Measurements from ENCODE around the gene TIMP2. TPM values are rescaled to one million over a fixed set of nuclear protein-coding genes. Genes with fewer than 3 reads are reported as not detected.

Gene TIMP2
- total RNA-seq, 1 experiment from 2014 or later = 64.8 TPM

DNA sequence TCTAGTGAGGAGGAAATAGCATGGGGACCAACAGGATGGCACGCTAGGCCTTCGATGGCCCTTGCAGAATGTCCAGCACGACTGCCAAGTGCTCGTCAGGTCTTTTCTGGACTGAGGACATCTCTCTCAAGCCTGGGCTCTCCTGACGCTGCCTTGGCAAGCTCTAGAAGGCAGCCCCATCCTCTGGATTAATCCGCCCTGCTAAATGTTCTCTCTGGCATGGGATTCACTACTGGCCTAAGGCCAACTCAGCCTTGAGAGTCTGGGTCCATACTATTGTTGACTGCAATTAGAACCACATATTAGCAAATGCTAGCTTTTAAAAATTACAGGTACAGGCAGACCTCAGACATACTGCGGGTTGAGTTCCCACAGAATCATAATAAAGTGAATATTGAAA is 19.6 kb downstream of the TIMP2 start:
- CTCF ChIA-PET = no interaction called here
- BruUV-seq (replicated peaks) = no TSS peak

More for the DNA sequence above, 19.6 kb downstream of the TIMP2 start:
- Histone ChIP-seq H3K27ac (ENCODE audit: low read depth, low read length) (no peak overlapping the region), H3K79me2 (ENCODE audit: insufficient read depth, low read length) (peaks cover 2% of the 10 kb centered on the region; the same call in 1 of the 2 replicates), H3K4me2 (ENCODE audit: low read length) (no peak overlapping the region), H4K20me1 (ENCODE audit: insufficient read depth) (no peaks in the 10 kb centered on the region), H3K27me3 (ENCODE audit: insufficient read depth, low read length) (no peaks in the 10 kb centered on the region), H3K4me1 (ENCODE audit: control insufficient read depth in 1 of 2, insufficient read depth in 2 of 2, low read length in 2 of 2) (peaks cover 0 to 6% of the 10 kb centered on the region in 2 experiments; a peak in 1 of 4 replicates), H2AFZ (ENCODE audit: low read depth, low read length, poor library complexity, severe bottlenecking) (no peak overlapping the region), H3K36me3 (ENCODE audit: control insufficient read depth in 1 of 2, insufficient read depth in 2 of 2, low read length in 2 of 2) (no peaks in the 10 kb centered on the region), H3K9ac (ENCODE audit: low read length) (no peak overlapping the region), H3K4me3 (replicated peaks in 1 of 2; ENCODE audit: low read depth in 1 of 2, low read length in 2 of 2) (no peak overlapping the region), H3K9me3 (ENCODE audit: control insufficient read depth in 1 of 2, insufficient read depth in 1 of 2, low read depth in 1 of 2, low read length in 2 of 2) (no peaks in the 10 kb centered on the region), H3K9me2 (ENCODE audit: insufficient read depth) (no peaks in the 10 kb centered on the region)
- ATAC-seq (no peak), DNase-seq (ENCODE audit: low read depth, low spot score) (no peak)
- ChIA-PET POLR2A (no interaction called here), RAD21 (ENCODE audit: low non-redundant PET in 1 of 2, low total read pairs in 2 of 2, uncharacterized antibody in 2 of 2, unreplicated experiment in 2 of 2) (no interaction called here)
- intact Hi-C loops (cut with micrococcal nuclease) = no loop called here
- TF ChIP-seq SP1 (IDR thresholded peaks at IDR 0.05; ENCODE audit: low read depth) (no peak), ELF1 (IDR thresholded peaks at IDR 0.05; ENCODE audit: borderline replicate concordance, low read depth) (no peak), EGR1 (IDR thresholded peaks at IDR 0.05; ENCODE audit: low read depth) (no peak), EZH2 (IDR thresholded peaks at IDR 0.05) (no peak), POLR2A (IDR thresholded peaks at IDR 0.05; ENCODE audit: borderline replicate concordance, extremely low read depth, insufficient read depth, insufficient read length) (no peak), ZFX (IDR thresholded peaks at IDR 0.05) (no peak), EZH2phosphoT487 (IDR thresholded peaks at IDR 0.05; ENCODE audit: borderline replicate concordance) (no peak), SRF (IDR thresholded peaks at IDR 0.05; ENCODE audit: low read depth) (no peak), YY1 (IDR thresholded peaks at IDR 0.05; ENCODE audit: extremely low read depth, insufficient replicate concordance, low read depth, low read length) (no peak), POLR2AphosphoS5 (IDR thresholded peaks at IDR 0.05; ENCODE audit: low read depth, low read length) (no peak), CEBPB (IDR thresholded peaks at IDR 0.05; ENCODE audit: low read depth) (no peak), FOSL1 (IDR thresholded peaks at IDR 0.05; ENCODE audit: low read depth) (no peak), SIN3A (IDR thresholded peaks at IDR 0.05; ENCODE audit: low read depth) (no peak), JUND (IDR thresholded peaks at IDR 0.05) (no peak)
- TF ChIP-seq, protein P1, sequence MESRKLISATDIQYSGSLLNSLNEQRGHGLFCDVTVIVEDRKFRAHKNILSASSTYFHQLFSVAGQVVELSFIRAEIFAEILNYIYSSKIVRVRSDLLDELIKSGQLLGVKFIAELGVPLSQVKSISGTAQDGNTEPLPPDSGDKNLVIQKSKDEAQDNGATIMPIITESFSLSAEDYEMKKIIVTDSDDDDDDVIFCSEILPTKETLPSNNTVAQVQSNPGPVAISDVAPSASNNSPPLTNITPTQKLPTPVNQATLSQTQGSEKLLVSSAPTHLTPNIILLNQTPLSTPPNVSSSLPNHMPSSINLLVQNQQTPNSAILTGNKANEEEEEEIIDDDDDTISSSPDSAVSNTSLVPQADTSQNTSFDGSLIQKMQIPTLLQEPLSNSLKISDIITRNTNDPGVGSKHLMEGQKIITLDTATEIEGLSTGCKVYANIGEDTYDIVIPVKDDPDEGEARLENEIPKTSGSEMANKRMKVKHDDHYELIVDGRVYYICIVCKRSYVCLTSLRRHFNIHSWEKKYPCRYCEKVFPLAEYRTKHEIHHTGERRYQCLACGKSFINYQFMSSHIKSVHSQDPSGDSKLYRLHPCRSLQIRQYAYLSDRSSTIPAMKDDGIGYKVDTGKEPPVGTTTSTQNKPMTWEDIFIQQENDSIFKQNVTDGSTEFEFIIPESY (IDR thresholded peaks at IDR 0.05; ENCODE audit: extremely low read depth, insufficient replicate concordance, low read length) = no peak
- TF ChIP-seq, protein P2, sequence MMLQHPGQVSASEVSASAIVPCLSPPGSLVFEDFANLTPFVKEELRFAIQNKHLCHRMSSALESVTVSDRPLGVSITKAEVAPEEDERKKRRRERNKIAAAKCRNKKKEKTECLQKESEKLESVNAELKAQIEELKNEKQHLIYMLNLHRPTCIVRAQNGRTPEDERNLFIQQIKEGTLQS (IDR thresholded peaks at IDR 0.05) = no peak
- TF ChIP-seq, protein P3, sequence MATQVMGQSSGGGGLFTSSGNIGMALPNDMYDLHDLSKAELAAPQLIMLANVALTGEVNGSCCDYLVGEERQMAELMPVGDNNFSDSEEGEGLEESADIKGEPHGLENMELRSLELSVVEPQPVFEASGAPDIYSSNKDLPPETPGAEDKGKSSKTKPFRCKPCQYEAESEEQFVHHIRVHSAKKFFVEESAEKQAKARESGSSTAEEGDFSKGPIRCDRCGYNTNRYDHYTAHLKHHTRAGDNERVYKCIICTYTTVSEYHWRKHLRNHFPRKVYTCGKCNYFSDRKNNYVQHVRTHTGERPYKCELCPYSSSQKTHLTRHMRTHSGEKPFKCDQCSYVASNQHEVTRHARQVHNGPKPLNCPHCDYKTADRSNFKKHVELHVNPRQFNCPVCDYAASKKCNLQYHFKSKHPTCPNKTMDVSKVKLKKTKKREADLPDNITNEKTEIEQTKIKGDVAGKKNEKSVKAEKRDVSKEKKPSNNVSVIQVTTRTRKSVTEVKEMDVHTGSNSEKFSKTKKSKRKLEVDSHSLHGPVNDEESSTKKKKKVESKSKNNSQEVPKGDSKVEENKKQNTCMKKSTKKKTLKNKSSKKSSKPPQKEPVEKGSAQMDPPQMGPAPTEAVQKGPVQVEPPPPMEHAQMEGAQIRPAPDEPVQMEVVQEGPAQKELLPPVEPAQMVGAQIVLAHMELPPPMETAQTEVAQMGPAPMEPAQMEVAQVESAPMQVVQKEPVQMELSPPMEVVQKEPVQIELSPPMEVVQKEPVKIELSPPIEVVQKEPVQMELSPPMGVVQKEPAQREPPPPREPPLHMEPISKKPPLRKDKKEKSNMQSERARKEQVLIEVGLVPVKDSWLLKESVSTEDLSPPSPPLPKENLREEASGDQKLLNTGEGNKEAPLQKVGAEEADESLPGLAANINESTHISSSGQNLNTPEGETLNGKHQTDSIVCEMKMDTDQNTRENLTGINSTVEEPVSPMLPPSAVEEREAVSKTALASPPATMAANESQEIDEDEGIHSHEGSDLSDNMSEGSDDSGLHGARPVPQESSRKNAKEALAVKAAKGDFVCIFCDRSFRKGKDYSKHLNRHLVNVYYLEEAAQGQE (IDR thresholded peaks at IDR 0.05; ENCODE audit: low read depth) = no peak
- TF ChIP-seq, protein P4, sequence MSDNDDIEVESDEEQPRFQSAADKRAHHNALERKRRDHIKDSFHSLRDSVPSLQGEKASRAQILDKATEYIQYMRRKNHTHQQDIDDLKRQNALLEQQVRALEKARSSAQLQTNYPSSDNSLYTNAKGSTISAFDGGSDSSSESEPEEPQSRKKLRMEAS (IDR thresholded peaks at IDR 0.05) = no peak

Data from HCT116 (cell line).